Placental pericyte (primary cell): ENCODE measurements around the gene PPM1A. TPM values are rescaled to one million over a fixed set of nuclear protein-coding genes. Genes with fewer than 3 reads are reported as not detected.

Experiments
- total RNA-seq: library from RNA; depleted of rRNA; stranded (reverse); fragments of >200 nt; gene quantifications from 2 replicates; pipeline ENCODE4 v1.2.3, GENCODE V29; 2012

The PPM1A gene
- 22.0 and 33.0 TPM in 2 replicates for total RNA-seq

GRCh38 chr14:60248697-60249318 lies at the start of gene PPM1A:
PPM1A (plus strand) TSS chr14:60249221; CDS start chr14:60282704, 33,483 bp downstream.

Other genes with a start within 250 kb of the PPM1A start
- 162 and 165 TPM in 2 replicates for gene PCNX4, start 157.3 kb upstream of the PPM1A start, total RNA-seq
- gene DHRS7, start 83.8 kb upstream of the PPM1A start, total RNA-seq: 62.1 and 129 TPM in 2 replicates
- not detected in 2 replicates for gene C14orf39, start 236.8 kb downstream of the PPM1A start, total RNA-seq